Glomerular visceral epithelial cell (primary cell): ENCODE measurements around the gene CEP350.

Experiments used
- DNase-seq: peaks from one replicate; pipeline ENCODE4 v3.0.0-alpha.2; 2016; ENCODE audit errors: extremely low spot score

CEP350 gene

GRCh38 chr1:180156631-180157091 lies 202.1 kb downstream of the CEP350 start:
- peak; percentile 79 for DNase-seq

- DNase-seq = peak; percentile 63
Measured at GRCh38 chr1:180157108-180157507, 202.5 kb downstream of the CEP350 start.

- DNase-seq = no peak
Measured at GRCh38 chr1:180157576-180158057, 203.0 kb downstream of the CEP350 start.

GRCh38 chr1:180158149-180159147 lies 203.8 kb downstream of the CEP350 start:
- DNase-seq = no peak

- no peak for DNase-seq
Measured at GRCh38 chr1:180160357-180160756, 205.7 kb downstream of the CEP350 start.

- DNase-seq = no peak
Measured at GRCh38 chr1:180163041-180163440, 208.4 kb downstream of the CEP350 start.
